Putamen (tissue), 1 donor: Measurements from ENCODE around the gene GUCA2A.

ENCODE experiments used
- DNase-seq: peaks from one replicate; pipeline ENCODE4 v3.0.0-alpha.2; 2016; ENCODE audit warnings: low spot score

The GUCA2A gene

GRCh38 chr1:42153624-42154023 is 10.9 kb downstream of the GUCA2A start:
- DNase-seq = no peak

GRCh38 chr1:42152907-42153600 is 11.5 kb downstream of the GUCA2A start, which contains the start of gene GUCA2B:
Gene GUCA2B, plus strand, starts transcription at chr1:42153410. Its CDS starts 41 bp downstream, at chr1:42153451.
- no peak for DNase-seq

GRCh38 chr1:42152119-42152518 is 12.4 kb downstream of the GUCA2A start:
- no peak for DNase-seq

GRCh38 chr1:42150651-42151050 is 13.9 kb downstream of the GUCA2A start:
- DNase-seq = no peak

GRCh38 chr1:42148166-42148565 is 16.4 kb downstream of the GUCA2A start:
- DNase-seq = no peak

GRCh38 chr1:42146626-42147320 is 17.8 kb downstream of the GUCA2A start:
- DNase-seq = peak; percentile 30

GRCh38 chr1:42145764-42146625 is 18.6 kb downstream of the GUCA2A start:
- no peak for DNase-seq

GRCh38 chr1:42145389-42145716 is 19.2 kb downstream of the GUCA2A start:
- DNase-seq = no peak

GRCh38 chr1:42144711-42145388 is 19.7 kb downstream of the GUCA2A start:
- DNase-seq = no peak

- DNase-seq = no peak
Observed at GRCh38 chr1:42143896-42144710, 20.4 kb downstream of the GUCA2A start.

GRCh38 chr1:42142894-42143675 is 21.5 kb downstream of the GUCA2A start:
- no peak for DNase-seq

GRCh38 chr1:42141978-42142377 is 22.6 kb downstream of the GUCA2A start:
- no peak for DNase-seq

- DNase-seq = no peak
Observed at GRCh38 chr1:42140191-42140590, 24.4 kb downstream of the GUCA2A start.

GRCh38 chr1:42139444-42139843 is 25.1 kb downstream of the GUCA2A start:
- no peak for DNase-seq

GRCh38 chr1:42138586-42138985 is 26.0 kb downstream of the GUCA2A start:
- no peak for DNase-seq

GRCh38 chr1:42137766-42138165 is 26.8 kb downstream of the GUCA2A start:
- no peak for DNase-seq

- no peak for DNase-seq
Observed at GRCh38 chr1:42136466-42136865, 28.1 kb downstream of the GUCA2A start.

GRCh38 chr1:42135426-42135825 is 29.1 kb downstream of the GUCA2A start:
- DNase-seq = no peak

- DNase-seq = no peak
Observed at GRCh38 chr1:42133809-42134526, 30.6 kb downstream of the GUCA2A start.

GRCh38 chr1:42133390-42133789 is 31.2 kb downstream of the GUCA2A start:
- no peak for DNase-seq
